NCI-H2196 (cell line): ENCODE results near the gene TNFAIP3.

Source experiments
- DNase-seq: peaks from one replicate; lab custom pipeline; 2025; ENCODE audit not compliant: unreplicated experiment; lab: John Stamatoyannopoulos, UW

Gene TNFAIP3

DNA sequence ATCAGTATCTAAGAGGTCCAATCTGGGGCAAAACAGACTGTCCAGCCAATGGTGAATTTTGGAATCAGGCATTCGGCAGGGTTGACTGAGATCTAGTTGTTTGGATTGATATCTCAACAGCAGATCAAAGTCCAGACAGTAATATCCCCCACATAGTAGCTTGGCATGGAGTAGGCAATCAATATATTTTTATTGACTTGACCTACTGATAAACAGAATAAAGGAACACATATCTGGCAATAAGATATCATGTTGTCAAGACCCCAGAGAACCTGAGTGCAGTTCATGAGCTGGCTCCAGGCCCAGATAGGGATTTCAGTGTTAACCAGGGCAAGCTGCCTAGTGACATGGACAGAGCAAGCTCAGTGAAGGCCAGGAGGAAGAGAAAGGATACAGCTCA, 34.4 kb downstream of the TNFAIP3 start:
- DNase-seq, result no peak

DNA sequence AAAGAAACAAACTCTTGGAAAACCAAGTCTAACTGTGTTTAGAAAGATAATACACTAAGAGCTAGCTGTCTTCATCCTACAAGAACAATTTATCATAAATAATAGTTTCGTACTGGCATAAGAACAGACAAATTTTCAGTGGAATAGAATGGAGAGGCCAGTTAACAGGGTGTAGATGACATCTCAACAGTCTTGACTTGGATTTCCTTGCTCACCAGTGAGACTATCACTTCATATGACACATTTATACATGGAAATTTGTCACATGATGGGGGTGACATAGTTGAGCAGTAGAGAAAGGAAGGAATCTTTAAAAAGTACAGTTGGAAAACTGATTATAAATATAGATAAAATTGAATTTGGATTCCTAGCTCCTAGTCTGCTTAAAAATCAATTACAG, 35.6 kb downstream of the TNFAIP3 start:
- DNase-seq, result no peak

GRCh38 chr6:137903274-137903932, 36.3 kb downstream of the TNFAIP3 start:
- DNase-seq, result no peak

GRCh38 chr6:137903933-137904821, 37.1 kb downstream of the TNFAIP3 start:
- DNase-seq, result no peak

GRCh38 chr6:137904822-137905617, 38.0 kb downstream of the TNFAIP3 start:
- DNase-seq, result no peak

- no peak for DNase-seq
Measured at GRCh38 chr6:137906020-137906472, 39.0 kb downstream of the TNFAIP3 start.

GRCh38 chr6:137907170-137907569, 40.1 kb downstream of the TNFAIP3 start:
- DNase-seq, result no peak

GRCh38 chr6:137909533-137909932, 42.5 kb downstream of the TNFAIP3 start:
- no peak for DNase-seq

GRCh38 chr6:137910424-137910834, 43.4 kb downstream of the TNFAIP3 start:
- no peak for DNase-seq

GRCh38 chr6:137910843-137911456, 43.9 kb downstream of the TNFAIP3 start:
- no peak for DNase-seq

DNA sequence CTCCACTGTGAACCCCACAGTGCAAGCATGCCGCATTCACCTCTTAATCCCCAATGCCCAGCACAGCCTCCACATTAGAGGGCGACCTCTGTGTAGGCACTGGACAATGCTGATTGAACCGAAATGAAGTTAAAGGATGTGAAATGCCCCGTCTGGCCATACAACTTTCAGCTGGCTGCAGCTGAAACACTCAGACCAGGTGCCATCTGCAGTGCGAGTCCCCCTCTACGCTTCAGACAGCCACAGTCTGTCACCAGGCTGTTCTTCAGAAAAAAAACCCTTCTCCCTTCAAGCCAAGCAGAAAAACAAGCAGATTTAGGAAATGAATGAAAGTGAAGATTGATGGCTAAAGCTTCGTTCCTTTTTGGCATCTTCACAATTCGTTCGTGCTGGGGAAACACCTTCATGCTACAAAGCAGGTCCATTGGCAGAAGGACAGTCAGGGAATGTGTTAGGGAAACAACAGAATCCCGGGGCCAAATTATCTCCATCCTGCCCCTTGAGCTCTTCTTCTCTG, 44.7 kb downstream of the TNFAIP3 start:
- DNase-seq, result no peak

DNA sequence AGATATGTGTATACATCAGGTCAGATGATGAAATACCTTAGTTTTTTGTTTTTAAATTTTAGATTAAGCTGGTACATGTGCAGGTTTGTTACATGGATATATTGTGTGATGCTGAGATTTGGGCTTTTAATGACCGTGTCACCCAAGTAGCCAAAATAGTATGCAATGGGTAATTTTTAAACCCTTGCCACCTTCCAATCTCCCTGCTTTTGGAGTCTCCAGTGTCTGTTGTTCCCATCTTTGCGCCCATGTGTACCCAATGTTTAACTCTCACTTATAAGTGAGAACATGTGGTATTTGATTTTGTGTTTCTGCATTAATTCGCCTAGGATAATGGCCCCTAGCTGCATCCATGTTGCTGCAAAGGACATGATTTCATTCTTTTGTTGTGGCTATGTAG, 45.8 kb downstream of the TNFAIP3 start:
- DNase-seq, result no peak

GRCh38 chr6:137913434-137913833, 46.4 kb downstream of the TNFAIP3 start:
- DNase-seq, result no peak

DNA sequence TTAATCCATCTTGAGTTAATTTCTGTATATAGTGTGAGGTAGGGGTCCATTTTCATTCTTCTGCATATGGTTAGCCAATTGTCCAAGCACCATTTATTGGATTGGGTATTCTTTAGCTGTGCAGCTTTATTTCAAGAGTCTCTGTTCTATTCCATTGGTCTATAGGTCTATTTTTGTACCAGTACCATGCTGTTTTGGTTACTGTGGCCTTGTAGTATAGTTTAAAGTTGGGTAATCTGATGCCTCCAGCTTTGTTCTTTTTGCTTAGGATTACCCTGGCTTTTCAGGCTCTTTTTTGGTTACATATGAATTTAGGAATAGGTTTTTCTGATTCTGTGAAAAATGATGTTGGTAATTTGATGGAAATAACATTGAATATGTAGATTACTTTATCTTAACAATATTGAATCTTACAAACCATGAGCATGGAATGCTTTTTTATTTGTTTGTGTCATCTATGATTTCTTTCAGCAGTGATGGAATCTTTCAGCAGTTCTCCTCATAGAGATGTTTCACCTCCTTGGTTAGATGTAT, 47.0 kb downstream of the TNFAIP3 start:
- no peak for DNase-seq

DNA sequence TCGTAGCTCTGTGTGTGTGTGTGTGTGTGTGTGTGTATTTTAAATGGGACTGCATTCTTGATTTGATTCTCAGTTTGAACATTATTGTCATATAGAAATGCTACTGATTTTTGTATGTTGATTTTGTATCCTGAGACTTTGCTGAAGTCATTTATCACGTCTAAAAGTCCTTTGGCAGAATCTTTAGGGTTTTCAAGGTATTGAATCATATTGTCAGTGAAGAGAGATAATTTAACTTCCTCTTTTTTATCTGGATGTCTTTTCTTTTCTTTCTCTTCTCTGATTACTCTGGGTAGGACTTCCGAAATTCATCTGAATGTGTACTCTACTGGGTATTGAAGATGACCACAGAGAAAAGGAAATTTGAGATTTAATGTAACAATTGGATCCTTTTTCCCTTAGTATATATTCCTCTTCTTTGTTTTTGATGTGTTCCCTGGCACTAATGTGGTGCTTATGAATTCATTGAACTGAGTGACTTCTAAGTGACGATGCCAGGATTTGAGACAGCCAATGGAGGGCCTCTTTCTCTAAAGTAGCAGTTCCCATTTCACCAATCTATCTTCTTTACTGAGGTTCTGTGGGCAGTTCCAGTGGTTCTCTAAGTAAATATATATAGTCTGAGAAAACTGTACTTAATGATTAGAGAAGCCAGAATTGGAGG, 47.6 kb downstream of the TNFAIP3 start:
- no peak for DNase-seq

GRCh38 chr6:137915790-137916189, 48.7 kb downstream of the TNFAIP3 start:
- no peak for DNase-seq

GRCh38 chr6:137917551-137918325, 50.7 kb downstream of the TNFAIP3 start:
- no peak for DNase-seq

DNA sequence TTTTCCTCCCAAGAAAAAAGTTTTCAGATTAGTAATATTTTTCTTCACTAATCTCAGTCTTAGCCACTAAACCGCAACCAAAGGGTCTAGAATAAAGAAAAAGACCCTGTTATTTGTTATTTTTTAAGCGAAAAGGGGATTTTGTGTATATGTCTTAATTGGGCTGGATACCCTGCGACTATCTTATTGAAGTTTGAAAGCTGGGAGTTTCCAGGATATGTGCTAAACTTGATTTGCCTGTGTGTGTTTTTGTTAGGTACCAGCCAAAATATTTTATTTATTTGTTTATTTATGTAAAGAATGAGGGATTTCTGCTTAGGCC, 52.4 kb downstream of the TNFAIP3 start:
- no peak for DNase-seq
